Testis (tissue), 3 donors: ENCODE data around the gene COMTD1. TPM values are rescaled to one million over a fixed set of nuclear protein-coding genes. Genes with fewer than 3 reads are reported as not detected.

ENCODE experiments used
- DNase-seq: peaks from one replicate; pipeline ENCODE4 v3.0.0-alpha.2; 2019
- H3K27ac ChIP-seq, 2 donors: fragments of 200-600 bp; sonication (generic); one replicate each; pipeline ENCODE4 v1.5.1; 2019
- H3K27me3 ChIP-seq: fragments of 200-600 bp; sonication (generic); one replicate; pipeline ENCODE4 v1.5.1; 2019
- H3K36me3 ChIP-seq: fragments of 200-600 bp; sonication (generic); one replicate; pipeline ENCODE4 v1.5.1; 2017; ENCODE audit warnings: low read depth; ENCODE audit errors: missing control alignments
- H3K4me1 ChIP-seq: fragments of 200-600 bp; sonication (generic); one replicate; pipeline ENCODE4 v1.5.1; 2019
- H3K4me3 ChIP-seq, 2 donors: fragments of 200-600 bp; sonication (generic); one replicate each; pipeline ENCODE4 v1.5.1; 2017 to 2019
- H3K9me3 ChIP-seq: fragments of 200-600 bp; sonication (generic); one replicate; pipeline ENCODE4 v1.5.1; 2017
- CTCF ChIP-seq, 3 experiments: fragments of 450-650 bp in 2 of 3; fragments of 200-600 bp in 1 of 3; sonication (generic) in 1 of 3; IDR thresholded peaks; one replicate each; pipeline ENCODE4 v1.5.1; 2016 to 2019; ENCODE audit warnings: antibody characterized with exemption in 3 of 3, mild to moderate bottlenecking in 2 of 3, moderate library complexity in 1 of 3
- POLR2A ChIP-seq: fragments of 450-650 bp; IDR thresholded peaks from one replicate; pipeline ENCODE4 v1.6.1; 2017; ENCODE audit warnings: antibody characterized with exemption, mild to moderate bottlenecking, moderate library complexity
- WGBS, 2 donors: methylation state at CpG; one replicate each; pipeline ENCODE4 v1.1.5; 2018; 5-methylcytosine and 5-hydroxymethylcytosine counted together
- intact Hi-C: fragments of 100-400 bp; cut with DNase I; formaldehyde crosslinking; loops from one replicate; pipeline ENCODE4 v1.15.1; 2023; ENCODE audit warnings: low total_unique reads
- polyA plus RNA-seq: library from polyadenylated mRNA; stranded (reverse); fragments of 350-450 nt; fragmentation: Illumina TruSeq; extraction: RNeasy Lipid Tissue Mini Kit (QIAGEN cat#74804); gene quantifications from one replicate; pipeline ENCODE4 v1.2.3, GENCODE V29; 2014; ENCODE audit warnings: low read depth, low replicate concordance; ENCODE audit not compliant: insufficient read depth
- total RNA-seq, 2 donors: library from RNA; depleted of rRNA; stranded (reverse); fragments of >200 nt; gene quantifications; one replicate each; pipeline ENCODE4 v1.2.3, GENCODE V29; 2016

Gene COMTD1
- total and polyA plus RNA-seq, 3 donors from 2014 or later, result 8.1 to 22.8 (median 18.8) TPM

GRCh38 chr10:75245354-75246250 is 9.8 kb upstream of the COMTD1 start:
- 76 to 81% methylated on average over 6 to 9 of the region's 10 CpGs for WGBS, 2 donors
- H3K27me3 ChIP-seq, result no peaks in the 10 kb centered on the region
- intact Hi-C loops, result no loop called here
- no peak for DNase-seq
- H3K9me3 ChIP-seq, result no peaks in the 10 kb centered on the region
- no peak overlapping the region for H3K4me3 ChIP-seq
- TF ChIP-seq CTCF (IDR thresholded peaks at IDR 0.05) (no peak), POLR2A (no peak)
- H3K36me3 ChIP-seq, result no peaks in the 10 kb centered on the region
- H3K27ac ChIP-seq, result no peak overlapping the region
- H3K4me1 ChIP-seq, result no peaks in the 10 kb centered on the region

- intact Hi-C loops, result no loop called here
- Histone ChIP-seq H3K4me3 (no peak overlapping the region), H3K27me3 (no peaks in the 10 kb centered on the region), H3K36me3 (no peaks in the 10 kb centered on the region), H3K9me3 (no peaks in the 10 kb centered on the region), H3K27ac (peak overlapping the region in 1 of 2 donors; percentile 51), H3K4me1 (no peaks in the 10 kb centered on the region)
- DNase-seq, result no peak
- WGBS, 2 donors, result 80 to 88% methylated on average over 4 to 8 of the region's 8 CpGs
- no peak for TF ChIP-seq POLR2A
Observed at GRCh38 chr10:75244487-75245353, 9.0 kb upstream of the COMTD1 start.

GRCh38 chr10:75243426-75243825 is 7.7 kb upstream of the COMTD1 start:
- Histone ChIP-seq H3K36me3 (no peaks in the 10 kb centered on the region), H3K27me3 (no peaks in the 10 kb centered on the region), H3K4me3 (no peak overlapping the region), H3K4me1 (no peaks in the 10 kb centered on the region), H3K9me3 (no peaks in the 10 kb centered on the region), H3K27ac (peak overlapping the region in 1 of 2 donors; percentile 51)
- TF ChIP-seq CTCF (IDR thresholded peaks at IDR 0.05), result no peak
- TF ChIP-seq POLR2A, result no peak
- 63 to 82% methylated on average over 9 to 10 of the region's 10 CpGs for WGBS, 2 donors
- DNase-seq, result no peak
- intact Hi-C loops, result no loop called here

- TF ChIP-seq CTCF (IDR thresholded peaks at IDR 0.05) (no peak), POLR2A (no peak)
- H3K27me3 ChIP-seq, result no peaks in the 10 kb centered on the region
- no peaks in the 10 kb centered on the region for H3K9me3 ChIP-seq
- H3K27ac ChIP-seq, result no peak overlapping the region
- DNase-seq, result no peak
- H3K36me3 ChIP-seq, result no peaks in the 10 kb centered on the region
- 84 to 89% methylated on average over 7 to 12 of the region's 12 CpGs for WGBS, 2 donors
- H3K4me3 ChIP-seq, result no peak overlapping the region
- intact Hi-C loops, result no loop called here
- H3K4me1 ChIP-seq, result no peaks in the 10 kb centered on the region
Observed at GRCh38 chr10:75240329-75241076, 4.7 kb upstream of the COMTD1 start.
